DND-41 (cell line): ENCODE results near the gene TUBB.
"Not testable (repeated sequence)": the region's sequence is repeated elsewhere in the genome, so short reads cannot be mapped to it uniquely, and the experiment has no call there.

Experiments used
- CTCF ChIP-seq: IDR thresholded peaks from 2 replicates; pipeline ENCODE4 v1.5.1; 2012; ENCODE audit warnings: borderline replicate concordance, low read length, moderate library complexity, mild to moderate bottlenecking; ENCODE audit not compliant: poor library complexity, severe bottlenecking; ENCODE audit errors: extremely low read depth
- EZH2 ChIP-seq: IDR thresholded peaks from 3 replicates; pipeline ENCODE4 v1.6.1; 2012; ENCODE audit warnings: borderline replicate concordance, low read depth, mild to moderate bottlenecking, moderate library complexity, low read length, inconsistent platforms; ENCODE audit not compliant: severe bottlenecking

GRCh38 chr6:30765495-30765894 lies 45.3 kb downstream of the TUBB start:
- TF ChIP-seq CTCF, EZH2: not testable (repeated sequence)
